NCI-H446 treated with DMSO at 0.1 percent for 48 hours (cell line): ENCODE data around the gene SLC6A8.
"Not testable (repeated sequence)": the region's sequence is repeated elsewhere in the genome, so short reads cannot be mapped to it uniquely, and the experiment has no call there.

ENCODE experiments used
- DNase-seq: peaks from one replicate; lab custom pipeline; 2025; lab: John Stamatoyannopoulos, UW

SLC6A8 gene

GRCh38 chrX:153708415-153708814, 20.7 kb downstream of the SLC6A8 start:
- no peak for DNase-seq

- no peak for DNase-seq
Observed at GRCh38 chrX:153709726-153710674, 22.3 kb downstream of the SLC6A8 start.

DNA sequence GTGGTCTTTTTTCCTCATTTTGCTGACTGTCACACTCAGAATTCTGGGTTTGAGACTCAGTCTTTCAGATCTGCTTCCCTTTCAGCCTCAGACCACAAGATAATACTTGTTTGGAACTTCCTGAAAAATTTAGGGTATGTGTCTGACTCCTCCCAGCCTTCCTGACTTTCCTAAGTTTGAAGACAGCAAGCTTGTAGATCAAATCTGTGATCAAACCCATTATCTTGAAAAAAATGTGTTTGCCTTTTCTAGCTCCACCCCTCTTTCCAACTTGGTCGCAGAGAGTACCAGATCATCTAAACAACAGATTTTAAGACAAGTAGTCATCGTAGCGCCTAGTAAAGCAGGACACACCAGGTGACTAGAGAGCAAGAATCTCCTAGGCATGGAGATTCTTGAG, 26.5 kb downstream of the SLC6A8 start:
- no peak for DNase-seq

DNA sequence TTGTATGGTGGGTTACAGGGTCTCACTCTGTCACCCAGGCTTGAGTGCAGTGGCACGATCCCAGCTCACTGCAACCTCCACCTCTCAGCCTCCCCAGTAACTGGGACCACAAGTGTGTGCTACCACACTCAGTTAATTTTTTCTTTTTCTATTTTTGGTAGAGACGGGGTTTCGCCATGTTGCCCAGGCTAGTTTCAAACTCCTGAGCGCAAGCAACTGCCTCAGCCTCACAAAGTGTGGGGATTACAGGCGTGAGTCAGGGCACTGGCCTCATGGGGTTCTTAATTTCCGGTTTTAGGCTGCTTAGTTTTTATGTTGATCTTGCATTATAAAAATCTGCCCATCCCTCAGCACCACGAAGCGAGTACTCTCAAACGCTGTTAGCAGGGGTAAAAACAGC, 29.7 kb downstream of the SLC6A8 start:
- DNase-seq = no peak

DNA sequence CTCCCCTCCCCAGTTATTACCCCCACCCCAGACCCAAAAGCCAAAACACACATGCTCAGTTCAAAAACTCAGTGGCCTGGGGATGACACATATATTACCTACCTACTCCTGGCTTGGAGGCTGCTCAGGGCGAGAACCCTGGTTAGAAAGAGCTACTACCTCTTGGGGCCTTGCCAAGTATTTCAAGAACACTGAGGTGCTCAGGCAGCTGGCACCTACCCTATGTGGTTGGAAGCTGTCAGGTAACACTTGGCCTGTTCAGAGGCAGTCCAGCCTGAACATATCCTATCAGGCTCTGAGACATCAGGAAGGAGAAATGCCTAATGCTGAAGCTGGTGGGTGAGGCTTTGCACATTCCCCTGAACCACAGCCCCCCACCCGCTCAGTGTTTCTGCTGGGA, 31.5 kb downstream of the SLC6A8 start:
- no peak for DNase-seq

- DNase-seq = no peak
Observed at GRCh38 chrX:153719701-153720100, 32.0 kb downstream of the SLC6A8 start.

GRCh38 chrX:153722704-153723350, 35.1 kb downstream of the SLC6A8 start:
- no peak for DNase-seq

DNA sequence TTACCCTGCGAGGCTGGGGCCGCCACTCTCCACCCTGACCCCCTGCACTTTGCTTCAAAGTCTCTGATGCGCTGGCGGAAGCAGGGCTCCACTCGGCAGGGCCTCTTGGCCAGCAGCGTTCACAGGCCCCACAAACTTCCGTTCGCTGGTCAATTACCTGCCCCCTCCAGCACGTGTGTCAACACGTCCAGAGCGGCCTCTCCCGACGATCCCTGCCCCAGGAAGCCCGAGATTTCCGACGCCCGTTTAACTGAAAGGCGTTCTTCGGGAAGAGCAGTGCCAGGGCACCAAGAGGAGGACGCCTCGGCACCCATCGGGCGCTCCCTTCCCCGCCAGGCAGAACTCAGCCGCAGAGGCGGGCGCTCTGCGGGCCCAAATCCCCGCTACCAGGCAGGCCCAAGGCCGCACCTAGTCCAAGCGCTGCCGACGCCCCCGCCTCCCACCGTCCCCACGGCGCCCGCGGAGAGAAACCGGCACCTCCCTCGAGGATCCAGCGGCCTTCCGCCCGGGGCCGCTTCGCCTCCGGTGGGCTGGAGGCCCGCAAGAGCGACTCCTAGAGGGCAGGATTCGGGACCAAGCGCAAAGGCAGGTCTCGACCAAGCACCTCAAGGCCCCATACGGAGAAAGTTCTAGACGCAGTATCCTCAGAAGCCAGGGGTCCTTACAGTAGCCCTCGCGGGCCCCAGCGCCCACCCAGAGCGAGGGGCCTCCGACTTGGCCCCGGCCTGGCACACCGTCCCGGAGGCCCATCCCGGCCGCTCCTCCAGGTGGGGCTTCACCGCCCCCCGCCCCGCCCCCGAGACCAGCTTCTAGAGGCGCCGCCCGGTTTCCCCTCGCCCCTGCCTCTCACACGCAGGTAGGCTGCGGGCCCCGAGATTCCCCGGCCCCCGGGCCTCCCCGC, 35.9 kb downstream of the SLC6A8 start:
- no peak for DNase-seq

GRCh38 chrX:153724252-153725038, 36.7 kb downstream of the SLC6A8 start, which contains the start of the genes ABCD1 and BCAP31:
Gene ABCD1, plus strand, starts transcription at chrX:153724856. Its CDS starts 411 bp downstream, at chrX:153725267.
Gene BCAP31, minus strand, starts transcription at chrX:153724387. Its CDS starts 1,143 bp downstream, at chrX:153723244.
- DNase-seq = peak; percentile 64

GRCh38 chrX:153725039-153725831, 37.5 kb downstream of the SLC6A8 start:
- DNase-seq = no peak

DNA sequence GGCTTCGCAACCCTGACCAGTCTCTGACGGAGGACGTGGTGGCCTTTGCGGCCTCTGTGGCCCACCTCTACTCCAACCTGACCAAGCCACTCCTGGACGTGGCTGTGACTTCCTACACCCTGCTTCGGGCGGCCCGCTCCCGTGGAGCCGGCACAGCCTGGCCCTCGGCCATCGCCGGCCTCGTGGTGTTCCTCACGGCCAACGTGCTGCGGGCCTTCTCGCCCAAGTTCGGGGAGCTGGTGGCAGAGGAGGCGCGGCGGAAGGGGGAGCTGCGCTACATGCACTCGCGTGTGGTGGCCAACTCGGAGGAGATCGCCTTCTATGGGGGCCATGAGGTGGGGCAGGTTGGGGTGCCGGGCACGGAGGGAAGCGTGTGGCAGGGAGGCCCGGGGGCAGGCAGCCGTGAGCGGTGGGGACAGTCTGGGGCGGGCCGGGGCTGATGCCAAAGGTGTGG, 38.1 kb downstream of the SLC6A8 start:
- DNase-seq = no peak

DNA sequence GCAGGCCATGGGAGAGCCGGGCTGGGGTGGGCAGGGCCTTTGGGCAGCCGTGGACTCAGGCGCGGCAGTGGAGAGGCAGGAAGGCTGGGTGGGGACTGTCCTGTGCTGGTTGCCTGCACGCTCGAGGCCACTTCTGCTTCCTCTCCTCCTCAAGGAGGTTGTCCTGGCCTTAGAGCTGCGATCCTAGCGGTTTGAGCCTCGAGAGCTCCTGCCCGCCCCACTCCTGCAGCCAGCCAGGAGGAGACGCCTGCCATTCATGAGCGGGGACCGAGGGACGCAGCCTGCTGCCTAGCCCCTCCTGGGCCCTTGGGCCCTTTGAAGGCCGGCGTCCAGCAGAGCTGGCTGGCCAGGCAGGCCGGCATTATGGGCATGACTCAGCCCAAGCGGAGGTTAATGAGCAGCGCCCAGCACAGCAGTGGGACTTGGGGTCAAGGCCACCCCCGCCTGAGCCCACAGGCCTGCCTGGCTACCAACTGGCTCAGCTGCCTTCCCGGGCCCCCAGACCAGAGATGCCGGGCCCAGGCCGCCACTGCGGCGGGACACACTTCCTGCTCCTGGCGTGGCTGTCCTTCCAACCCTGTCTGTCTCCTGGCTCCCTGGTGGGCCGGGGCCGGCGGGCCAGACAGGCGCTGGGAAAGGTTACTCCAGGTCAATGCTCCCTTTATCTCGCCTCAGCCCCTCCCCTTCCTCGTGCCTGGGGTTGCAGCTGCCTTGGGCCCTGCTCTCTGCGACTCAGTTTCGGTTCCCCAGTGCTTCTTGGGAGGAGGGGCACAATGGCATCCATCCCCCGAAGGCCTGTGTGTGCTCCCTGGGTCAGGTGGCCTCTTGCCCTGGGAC, 38.8 kb downstream of the SLC6A8 start:
- no peak for DNase-seq

DNA sequence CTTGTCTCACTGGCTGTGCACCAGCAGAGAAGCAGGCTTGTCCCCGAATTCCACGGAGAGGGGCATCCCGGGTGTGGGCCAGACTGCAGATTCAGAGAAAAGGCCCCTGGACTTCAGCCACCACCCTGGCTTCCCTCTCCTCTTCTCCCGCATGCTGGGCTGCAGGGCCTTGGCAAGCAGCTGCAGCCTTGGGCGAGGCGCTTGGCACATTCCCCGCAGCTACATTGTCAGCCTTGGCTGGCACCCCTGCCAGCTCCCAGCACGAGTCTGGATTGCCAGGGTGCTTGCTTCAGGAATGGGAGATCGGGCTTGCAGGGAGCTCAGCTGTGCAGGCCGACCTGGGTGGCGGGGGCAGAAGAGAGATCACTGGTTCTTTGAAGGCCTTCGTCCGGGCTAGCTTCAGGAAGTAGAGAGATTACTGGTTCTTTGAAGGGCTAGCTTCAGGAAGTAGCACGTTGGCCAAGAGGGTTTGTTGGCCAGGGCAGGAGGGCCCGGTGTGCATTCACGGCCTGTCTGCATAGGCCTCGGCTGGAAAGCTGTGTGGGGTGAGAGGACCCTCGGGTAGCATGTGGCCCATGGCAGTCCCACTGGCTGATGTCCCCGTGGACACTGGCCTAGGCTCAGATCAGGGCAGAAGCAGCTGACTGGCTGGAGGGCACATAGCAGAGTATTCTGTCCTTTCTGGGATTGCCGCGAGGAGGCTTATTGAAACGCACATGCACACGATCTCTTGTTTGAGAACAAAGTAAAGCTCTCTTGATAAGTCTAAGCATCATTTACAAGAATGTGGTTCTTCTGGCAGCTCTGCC, 39.6 kb downstream of the SLC6A8 start:
- DNase-seq = peak; percentile 57

DNA sequence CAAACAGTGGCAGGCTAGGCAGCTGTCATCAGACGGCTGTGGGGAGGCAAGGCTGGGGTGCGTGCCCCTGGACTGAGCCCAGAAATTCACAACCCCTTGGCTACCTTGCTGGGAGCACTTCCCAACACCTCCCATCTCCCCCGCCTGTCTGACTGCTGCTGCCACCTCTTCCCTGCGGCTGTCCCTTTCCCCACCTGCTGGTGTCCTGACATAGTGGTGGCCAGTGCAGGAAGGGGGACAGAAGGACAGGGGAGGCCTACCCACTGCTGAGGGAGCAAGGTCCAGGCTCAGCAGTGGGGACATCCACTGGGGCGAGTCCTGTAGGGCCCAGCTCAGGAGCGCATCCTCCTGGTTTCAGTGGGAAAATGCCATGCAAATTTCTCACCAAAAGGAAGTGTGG, 40.4 kb downstream of the SLC6A8 start:
- no peak for DNase-seq

- no peak for DNase-seq
Observed at GRCh38 chrX:153728951-153729631, 41.4 kb downstream of the SLC6A8 start.

GRCh38 chrX:153730115-153730514, 42.4 kb downstream of the SLC6A8 start:
- not testable (repeated sequence) for DNase-seq

GRCh38 chrX:153731117-153731844, 43.6 kb downstream of the SLC6A8 start:
- DNase-seq = no peak
